ENCODE measurements around the gene SWI5.

DNA sequence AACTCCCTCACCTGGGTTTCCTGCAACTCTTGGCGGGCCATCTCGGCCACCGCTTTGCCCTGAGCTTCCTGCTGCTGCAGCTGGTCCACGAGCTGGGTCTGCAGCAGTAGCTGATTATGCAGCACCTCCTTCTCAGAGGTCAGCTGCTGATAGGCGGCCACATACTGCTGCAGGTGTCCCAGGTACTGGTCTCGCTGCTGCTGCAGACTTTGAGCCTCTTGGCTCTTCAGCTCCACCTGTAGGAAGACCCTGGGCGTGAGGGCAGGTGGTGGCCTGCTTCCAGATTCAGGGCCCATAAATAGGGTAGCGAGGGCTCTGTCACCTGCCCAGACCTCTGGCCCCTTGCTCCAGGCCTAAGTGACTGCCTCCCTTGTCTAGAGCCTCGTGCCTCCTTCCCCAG is 16.9 kb upstream of the SWI5 start:
- TF ChIP-seq POLR2A (IDR thresholded peaks at IDR 0.05) = no peak
- TF ChIP-seq, protein P1, sequence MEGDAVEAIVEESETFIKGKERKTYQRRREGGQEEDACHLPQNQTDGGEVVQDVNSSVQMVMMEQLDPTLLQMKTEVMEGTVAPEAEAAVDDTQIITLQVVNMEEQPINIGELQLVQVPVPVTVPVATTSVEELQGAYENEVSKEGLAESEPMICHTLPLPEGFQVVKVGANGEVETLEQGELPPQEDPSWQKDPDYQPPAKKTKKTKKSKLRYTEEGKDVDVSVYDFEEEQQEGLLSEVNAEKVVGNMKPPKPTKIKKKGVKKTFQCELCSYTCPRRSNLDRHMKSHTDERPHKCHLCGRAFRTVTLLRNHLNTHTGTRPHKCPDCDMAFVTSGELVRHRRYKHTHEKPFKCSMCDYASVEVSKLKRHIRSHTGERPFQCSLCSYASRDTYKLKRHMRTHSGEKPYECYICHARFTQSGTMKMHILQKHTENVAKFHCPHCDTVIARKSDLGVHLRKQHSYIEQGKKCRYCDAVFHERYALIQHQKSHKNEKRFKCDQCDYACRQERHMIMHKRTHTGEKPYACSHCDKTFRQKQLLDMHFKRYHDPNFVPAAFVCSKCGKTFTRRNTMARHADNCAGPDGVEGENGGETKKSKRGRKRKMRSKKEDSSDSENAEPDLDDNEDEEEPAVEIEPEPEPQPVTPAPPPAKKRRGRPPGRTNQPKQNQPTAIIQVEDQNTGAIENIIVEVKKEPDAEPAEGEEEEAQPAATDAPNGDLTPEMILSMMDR (IDR thresholded peaks at IDR 0.05) = peak in 2 of 6 experiments; percentile 18 to 20

All from Peyer's patch (tissue), 4 donors.